GM19035 (cell line): ENCODE data around the gene MRPL20.
"Not testable (repeated sequence)": the region's sequence is repeated elsewhere in the genome, so short reads cannot be mapped to it uniquely, and the experiment has no call there.

ENCODE experiments used
- ATAC-seq: cut with Tn5 transposase; IDR thresholded peaks from one replicate; pipeline ENCODE4 v1.9.1; 2021; ENCODE audit not compliant: unreplicated experiment

The MRPL20 gene

DNA sequence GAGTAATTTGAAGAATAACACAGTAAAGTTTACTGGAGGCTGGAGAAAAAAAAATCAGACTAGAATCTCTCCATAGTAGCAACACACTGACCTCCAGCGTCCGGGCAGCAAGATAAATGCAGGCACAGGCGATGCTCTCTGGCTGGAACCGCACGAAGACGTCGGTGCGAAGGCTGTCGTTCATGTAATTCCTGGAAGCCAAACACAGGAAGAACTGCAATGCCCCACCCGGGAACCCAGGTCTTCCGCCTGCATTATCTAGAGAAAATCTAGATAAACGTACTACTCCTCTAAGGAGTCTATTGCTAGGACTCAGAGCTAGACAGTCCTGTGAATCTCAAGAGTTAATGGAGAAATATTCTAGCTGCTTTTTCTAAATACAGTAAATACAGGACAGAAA is 16.4 kb downstream of the MRPL20 start:
- no peak for ATAC-seq

DNA sequence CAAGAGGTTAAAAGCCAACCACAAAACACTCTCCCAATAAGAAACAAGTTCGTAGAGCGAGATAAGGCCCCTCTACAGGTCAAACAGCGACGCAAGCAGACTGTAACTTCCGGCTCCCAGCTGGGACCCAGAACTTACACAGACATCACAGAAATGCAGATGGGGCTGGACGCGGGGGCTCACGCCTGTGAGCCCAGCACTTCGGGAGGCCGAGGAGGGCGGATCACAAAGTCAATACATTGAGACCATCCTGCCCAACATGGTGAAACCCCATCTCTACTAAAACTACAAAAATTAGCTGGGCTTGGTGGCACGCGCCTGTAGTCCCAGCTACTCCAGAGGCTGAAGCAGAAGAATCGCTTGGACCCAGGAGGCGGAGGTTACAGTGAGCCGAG is 19.0 kb downstream of the MRPL20 start:
- ATAC-seq, result no peak

DNA sequence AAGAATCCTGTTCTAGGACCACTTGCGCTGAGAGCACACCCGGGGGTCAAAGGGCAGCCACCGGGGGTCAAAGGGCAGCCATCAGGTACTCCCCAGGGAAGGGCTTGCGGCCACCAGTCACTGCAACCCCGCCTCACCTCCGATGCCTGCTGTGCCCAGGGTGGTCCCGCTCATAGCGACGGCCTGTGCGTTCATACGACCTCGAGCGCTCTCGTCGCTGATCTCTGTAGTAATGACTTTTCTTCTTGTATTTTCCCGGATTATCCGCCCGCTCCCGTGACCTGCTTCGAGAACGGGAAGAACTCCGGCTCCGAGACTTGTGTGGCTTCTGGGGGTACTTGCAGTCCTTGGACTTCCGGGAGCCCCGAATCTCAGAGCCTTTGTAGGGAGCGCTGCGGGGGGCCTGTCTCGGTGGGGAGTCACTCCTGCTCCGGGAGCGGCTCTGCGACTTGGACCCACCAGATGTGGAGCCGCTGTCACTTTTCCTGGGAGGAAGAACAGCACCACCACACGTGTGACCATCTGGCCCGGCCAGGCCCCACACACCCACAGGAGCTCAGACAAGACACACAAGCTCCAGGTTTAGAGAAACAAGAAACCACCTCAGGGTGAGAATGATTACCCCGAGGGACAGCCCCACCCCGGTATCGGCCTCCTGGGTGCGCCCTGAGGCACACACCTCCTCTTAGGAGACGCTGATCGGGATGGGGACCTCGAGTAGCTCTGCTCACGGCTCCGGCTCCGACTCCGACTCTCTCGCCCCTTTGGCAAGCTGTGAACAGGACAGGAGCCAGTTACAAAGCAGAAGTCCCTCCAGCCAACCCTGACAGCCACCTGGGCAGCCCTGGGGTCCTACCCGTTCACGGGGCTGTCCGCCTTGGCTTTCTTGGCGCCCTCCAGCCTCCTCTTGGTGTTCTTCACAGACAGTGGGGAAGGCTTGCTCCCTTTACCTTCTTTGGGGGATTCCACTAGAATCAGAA is 19.7 kb downstream of the MRPL20 start:
- ATAC-seq, result no peak

DNA sequence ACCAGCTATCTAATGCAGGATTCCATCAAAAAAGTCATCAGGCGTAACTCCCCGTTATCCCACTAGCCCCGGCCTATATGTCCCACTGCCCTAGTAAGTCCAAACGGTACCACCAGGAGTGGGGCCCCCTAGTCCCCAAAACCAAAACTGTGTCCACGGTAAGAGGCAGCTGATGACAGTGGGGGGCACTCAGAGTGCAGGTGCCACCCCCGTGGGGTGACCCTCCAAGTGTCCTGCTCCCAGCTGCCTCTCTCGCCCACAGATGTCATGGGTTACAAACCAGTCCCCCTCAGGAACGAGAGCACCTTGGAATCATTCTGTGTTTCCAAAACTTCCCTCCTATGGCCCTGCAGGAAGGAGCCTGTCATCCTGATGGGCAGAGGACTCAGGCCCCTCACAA is 21.2 kb downstream of the MRPL20 start:
- no peak for ATAC-seq

DNA sequence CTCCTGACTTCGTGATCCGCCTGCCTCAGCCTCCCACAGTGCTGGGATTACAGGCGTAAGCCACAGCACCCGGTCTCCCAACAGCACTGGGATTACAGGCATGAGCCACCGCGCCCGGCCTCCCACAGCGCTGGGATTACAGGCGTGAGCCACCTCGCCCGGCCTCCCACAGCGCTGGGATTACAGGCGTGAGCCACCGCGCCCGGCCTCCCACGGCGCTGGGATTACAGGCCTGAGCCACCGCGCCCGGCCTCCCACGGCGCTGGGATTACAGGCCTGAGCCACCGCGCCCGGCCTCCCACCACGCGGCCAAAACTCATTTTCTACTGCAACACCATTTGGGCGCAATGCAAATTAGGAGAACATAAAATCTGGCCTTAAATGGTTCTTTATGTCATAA is 21.8 kb downstream of the MRPL20 start:
- ATAC-seq, result not testable (repeated sequence)

DNA sequence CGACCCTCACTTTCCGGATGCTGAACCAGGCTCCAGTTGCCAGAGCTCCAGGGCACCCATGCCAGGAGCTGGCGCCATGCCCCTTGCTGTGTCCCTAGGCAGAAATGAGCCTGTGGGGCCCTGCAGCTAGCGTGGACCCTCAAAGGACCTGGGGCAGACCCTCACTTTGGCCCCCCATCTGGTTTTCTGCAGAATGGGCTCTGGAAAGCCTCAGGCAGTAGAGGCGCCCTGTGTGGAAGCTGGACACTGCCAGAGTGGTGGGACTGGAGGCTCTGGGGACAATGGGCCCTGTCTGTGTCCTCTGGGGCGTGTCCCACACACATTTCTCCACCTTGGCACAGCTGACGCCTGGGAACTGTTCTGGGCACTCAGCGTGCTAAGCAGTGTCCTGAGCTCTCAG is 25.8 kb downstream of the MRPL20 start:
- ATAC-seq, result no peak

DNA sequence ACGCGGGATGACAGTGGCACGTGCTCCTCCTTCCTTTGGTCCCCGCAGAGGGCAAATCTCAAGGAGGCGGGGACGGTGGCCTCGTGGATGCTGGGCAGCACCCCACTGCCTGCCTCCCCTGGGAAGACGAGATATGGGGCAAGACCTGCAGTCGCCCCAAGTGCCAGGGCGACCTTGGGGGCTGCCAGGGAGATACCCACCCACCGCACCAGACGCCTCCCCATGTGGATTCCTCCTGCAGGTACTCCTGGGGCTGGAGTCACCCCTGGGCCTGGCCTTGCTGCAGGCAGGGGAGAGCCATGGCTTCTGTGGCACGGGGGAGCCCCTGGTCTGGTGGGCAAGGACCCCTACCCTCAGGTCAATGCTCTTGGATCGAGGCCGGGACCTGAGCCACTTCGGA is 26.2 kb downstream of the MRPL20 start:
- no peak for ATAC-seq

DNA sequence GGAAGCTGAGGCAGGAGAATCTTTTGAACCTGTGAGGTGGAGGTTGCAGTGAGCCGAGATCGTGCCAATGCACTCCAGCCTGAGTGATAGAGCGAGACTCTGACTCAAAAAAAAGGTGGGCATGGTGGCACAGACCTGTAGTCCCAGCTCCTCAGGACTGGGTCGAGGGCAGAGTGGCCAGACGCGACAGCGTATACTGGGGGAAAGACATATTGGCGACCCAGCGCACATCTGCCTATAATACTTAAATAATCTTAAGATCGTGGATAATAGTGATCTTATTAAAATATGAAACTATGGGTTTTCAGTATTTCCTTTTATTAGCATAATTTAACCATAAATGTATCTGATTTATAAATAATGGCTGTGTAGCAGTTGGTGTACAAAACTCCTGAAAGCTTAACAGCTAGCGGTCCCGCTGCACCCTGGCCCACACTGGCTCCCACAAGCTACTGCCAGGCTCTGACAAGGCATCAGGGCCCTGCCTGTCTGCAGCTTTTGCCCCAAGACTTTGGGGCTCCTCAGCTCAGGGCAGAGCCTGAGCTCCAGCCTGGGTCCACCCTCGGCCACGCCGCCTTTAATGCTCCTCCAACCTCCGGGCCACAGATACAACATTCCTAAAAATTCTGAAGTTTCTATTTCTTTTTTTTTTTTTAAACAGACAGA is 29.4 kb downstream of the MRPL20 start:
- ATAC-seq, result no peak

DNA sequence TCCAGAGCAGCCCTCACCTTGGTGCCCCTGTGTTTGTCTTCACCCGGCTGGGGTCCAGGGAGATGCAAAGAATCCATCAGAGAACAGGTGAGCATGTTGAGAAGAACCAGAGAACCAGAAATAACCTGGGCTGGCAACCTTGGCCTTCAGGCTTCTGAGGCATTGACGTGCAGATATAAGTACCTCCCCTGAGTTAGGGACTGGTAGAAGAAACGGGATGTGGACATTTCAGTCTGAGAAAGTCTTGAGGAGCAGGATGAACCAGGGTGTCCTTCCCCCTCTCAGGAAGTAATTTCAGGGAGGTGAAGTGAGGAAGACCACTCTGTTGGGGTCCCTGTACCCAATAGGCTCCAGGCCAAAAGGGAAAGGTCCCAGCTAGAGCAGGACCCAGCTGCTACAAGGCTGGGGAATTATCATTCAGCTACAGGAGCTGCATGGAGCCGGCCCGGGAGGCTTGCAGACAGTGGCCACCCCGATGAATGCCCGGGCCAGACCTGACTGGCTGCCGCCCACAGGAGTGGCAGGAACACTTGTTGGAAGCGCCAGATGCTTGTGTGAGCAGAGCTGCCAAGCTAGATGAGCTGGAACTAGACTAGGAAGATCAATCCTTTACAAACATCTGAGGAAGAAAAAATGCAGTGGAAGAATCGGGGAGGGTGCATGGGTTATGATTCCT is 30.4 kb downstream of the MRPL20 start:
- no peak for ATAC-seq

DNA sequence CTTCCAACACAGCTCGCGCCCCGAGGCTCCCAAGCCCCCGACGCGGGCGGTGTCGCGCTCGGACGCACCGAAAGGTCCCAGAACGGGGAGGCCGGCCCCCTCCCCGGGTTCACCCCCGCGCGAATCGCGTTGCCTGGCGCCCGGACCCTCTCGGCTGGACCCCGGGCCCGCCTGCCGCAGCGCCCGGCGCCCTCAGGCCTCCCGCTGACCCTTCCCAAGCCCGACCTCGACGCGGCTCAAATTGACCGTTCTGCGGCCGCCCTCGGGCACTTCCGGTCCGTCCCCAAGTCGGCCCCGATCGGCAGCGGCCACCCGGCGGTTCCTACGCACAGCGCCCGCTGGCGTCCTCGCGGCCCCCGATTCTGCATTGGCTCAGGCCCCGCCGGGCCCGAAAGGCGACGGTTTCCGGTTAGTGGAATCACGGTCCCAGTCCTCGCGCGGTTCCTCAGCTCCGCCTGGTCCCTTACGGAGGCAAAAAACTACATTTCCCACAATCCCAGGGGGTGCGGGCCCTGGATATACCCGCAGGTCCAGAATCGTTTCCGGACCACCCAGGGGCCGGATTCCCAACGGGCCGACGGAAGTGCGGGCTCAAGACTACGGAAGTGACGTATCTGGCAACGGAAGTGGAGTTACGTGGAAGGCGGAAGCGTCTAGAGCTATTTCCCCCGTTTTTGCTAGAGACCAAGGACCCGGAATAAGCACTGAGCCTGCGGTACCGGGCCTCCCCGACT is 32.0 kb downstream of the MRPL20 start, which contains the start of gene AURKAIP1:
Gene AURKAIP1, minus strand, starts transcription at position 279 of the 734 bp plus-strand sequence. CDS start 451 bp downstream, outside the sequence.
- ATAC-seq, result peak; percentile 89

DNA sequence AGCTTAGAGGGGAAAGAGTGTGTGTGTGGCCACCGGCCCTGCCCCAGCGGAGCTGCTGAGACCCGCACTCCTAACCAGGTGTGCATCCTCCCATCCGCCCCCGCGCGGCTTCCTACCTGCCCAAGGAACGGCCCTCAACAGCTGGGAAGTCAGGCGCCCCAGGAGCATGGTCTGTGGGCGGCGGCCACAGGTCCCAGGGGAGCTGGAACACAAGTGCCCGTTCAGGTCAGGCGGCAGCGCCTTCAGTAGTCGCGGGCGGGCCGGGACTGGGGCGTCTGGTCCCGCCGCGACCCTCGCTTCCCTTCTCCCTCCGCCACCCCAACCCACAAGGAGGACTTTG is 32.5 kb downstream of the MRPL20 start:
- peak; percentile 5 for ATAC-seq

DNA sequence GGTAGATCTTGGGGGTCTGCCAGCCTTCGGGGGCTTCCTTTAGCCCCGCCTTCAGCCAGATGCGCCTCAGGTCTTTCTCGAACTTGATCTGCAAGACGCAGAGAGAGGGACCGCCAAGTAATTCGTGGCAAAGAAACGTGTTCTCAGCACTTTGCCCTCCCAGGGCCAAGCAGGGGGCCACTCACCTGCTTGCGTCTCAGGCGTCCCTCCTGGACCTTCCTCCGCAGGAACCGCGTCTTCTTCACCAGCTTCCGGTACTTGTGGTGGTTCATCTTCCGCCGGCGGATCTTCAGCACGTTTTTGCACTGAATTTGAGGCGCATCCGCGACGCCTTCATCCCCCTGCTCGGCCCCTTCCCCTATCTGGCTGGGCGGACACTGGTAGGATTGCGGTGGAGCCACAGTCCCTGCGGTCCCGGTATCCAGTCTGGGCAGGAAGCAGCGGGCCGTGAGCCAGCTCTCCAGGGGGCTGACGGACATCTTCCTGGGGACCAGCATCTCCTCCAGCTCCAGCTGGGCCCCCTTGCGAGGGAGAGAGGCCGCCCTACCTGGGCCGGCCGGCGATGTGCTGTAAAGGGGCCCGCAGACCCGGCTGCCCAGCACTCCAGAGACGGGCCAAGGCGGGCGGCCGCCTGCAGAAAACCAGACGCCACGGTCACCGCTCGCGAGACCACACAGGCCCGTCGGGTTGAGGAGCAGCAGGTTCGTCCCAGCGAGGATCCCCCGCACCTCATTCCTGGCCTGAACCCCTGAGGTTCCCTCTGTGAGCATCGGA is 33.1 kb downstream of the MRPL20 start:
- ATAC-seq, result no peak

DNA sequence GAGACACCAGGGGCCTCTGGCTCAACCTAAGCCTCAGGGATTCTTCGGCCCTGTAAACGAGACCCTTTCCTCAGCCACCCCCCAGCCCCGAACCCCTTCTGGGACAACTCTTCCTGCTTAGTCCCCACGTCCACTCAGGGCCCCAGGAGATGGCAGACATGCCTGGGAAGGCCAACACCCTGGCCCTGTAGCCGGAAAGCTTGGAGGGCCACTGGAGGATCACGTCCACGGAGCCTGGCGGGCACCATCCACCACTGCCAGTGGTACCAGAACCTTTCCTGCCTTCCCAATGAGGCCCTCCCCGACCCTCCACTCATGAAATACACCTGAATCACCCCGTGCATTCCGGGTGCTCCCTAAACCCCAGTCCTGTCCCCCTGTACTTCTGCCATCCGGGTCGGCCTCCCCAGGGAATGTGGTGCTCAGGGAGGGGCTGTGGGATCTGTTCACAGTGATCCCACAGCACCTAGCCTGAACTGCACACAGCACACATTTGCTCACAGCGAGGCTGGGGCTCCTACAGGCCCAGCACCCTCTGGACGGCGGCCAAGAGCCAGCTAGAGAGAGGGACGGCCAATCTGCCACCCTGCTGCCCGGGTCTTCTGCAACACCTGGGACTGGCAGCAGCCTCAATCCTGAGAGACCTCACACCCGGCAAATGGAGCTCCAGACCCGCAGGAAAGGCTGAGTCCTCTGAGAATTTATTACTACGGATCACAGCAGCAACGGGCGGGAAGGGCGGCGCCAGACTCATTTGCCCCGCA is 33.9 kb downstream of the MRPL20 start:
- no peak for ATAC-seq

DNA sequence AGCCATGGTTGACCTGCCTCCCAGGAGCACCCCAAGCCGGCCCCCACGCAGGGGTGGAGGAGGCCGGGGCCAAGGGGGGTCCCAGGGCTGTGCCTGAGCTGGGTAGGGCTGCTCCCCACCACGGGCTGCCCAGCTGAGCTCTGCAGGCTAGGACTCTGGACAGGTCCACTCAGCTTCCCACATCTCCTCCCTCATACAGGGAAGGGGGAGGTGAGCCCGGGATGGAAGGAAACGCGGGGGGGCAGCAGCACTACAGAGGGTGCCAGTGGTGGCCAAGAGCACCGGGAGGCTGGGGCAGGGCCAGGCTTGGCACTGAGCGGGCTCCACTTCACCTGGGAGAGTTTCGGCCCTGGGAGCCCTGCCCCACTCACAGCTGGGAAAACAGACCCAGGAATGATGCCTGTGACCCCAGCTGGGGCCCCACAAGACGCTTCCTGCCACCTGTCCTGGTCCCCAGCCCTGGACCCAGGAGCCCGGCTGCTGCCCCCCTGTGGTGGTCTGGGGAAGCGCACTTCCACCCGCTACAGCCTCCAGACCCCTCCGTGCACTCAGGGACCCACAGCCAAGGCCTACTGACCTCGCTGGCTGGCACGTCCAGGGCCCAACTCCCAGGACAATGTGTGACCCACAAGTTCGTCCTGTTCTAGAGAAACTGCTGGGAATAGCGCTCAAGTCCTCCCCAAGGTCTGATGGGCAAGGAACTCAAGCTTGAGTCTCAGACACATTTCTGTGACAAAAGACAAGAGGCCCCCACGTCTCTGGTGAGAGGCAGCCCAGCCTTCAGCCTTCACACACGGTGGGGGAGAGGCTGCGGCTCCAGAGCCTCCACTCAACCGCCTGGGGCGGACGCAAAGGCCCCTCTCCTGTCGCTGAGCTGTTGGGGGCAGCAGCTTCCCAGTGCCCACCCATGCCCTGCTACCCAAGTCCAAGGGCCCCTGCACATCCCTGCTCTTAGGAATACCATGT is 35.1 kb downstream of the MRPL20 start:
- ATAC-seq, result no peak

DNA sequence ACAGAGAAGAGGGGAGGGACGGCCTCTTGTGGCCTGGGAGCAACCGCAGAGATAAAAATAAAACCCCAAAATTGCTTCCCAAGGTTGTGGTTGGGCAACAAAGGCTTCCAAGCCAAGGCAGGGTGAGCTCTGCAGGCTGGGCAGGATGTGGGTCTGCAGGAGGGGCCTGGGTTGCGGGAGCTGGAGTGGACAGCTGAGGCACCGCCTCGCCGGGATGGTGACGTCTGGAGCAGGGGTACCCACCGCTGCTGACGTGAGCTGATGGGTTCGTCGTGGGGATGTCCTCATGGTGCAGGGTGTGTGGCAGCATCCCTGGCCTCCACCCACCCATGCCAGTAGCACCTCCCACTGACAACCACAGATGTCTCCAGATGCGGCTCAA is 35.7 kb downstream of the MRPL20 start:
- ATAC-seq, result no peak

DNA sequence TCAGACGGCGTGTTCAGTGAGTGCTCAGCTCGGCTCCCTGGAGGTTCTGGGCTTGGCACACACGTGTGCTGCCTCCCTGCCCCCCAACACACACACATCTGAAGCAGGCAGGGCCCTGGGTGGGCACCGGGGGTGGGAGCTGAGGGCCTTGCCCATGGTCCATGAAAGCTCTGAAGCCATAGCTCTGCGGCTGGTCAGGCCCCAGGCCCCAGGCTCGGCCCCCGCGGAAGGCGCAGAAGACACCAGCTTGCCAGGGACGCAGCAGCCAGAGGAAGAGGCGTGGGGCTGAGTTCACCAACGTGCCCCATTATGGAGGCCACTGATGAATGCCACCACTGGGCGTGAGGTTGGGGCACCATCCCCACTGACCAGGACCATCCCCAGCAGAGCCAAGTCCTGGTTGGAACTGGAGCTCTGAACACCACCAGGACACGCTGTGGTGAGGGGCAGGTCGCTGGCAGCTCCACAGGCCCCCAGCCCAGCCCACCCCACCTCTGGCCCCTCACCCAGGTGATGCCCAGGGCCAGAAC is 36.3 kb downstream of the MRPL20 start:
- ATAC-seq, result no peak

DNA sequence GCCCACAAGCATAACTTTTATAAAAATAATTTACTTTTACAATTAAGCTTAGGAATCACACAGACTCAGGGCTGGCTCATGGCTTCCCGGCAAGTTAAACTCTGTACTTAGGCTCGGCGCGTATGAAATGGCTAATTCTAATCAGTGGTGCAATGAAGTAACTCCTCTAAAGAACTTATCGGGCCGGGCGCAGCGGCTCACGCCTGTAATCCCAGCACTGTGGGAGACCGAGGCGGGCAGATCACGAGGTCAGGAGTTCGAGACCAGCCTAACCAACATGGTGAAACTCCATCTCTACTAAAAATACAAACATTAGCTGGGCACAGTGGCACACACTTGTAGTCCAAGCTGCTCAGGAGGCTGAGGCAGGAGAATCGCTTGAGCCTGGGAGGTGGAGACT is 37.0 kb downstream of the MRPL20 start:
- ATAC-seq, result not testable (repeated sequence)

DNA sequence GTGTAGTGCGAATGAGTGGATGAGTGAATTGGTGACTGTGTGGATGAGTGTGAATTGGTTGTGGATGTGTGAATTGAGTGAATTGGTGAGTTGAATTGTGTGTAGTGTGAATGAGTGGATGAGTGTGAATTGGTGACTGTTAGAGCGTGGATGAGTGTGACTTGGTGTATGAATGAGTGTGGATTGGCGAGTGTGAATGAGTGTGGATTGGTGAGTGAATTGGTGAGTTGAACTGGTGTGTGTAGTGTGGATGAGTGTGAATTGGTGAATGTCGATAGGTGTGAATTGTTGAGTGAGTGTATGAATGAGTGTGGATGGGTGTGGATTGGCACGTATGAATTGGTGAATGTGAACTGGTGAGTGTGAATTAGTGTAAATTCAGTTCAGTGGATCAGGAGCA is 39.8 kb downstream of the MRPL20 start:
- ATAC-seq, result no peak
